HG03457 (cell line): ENCODE results near the gene LETM1.

Experiments
- ATAC-seq: cut with Tn5 transposase; IDR thresholded peaks from one replicate; pipeline ENCODE4 v1.9.1; 2021; ENCODE audit warnings: moderate number of reproducible peaks; ENCODE audit not compliant: unreplicated experiment

Gene LETM1

GRCh38 chr4:1766106-1767060, 89.6 kb downstream of the LETM1 start:
- no peak for ATAC-seq

DNA sequence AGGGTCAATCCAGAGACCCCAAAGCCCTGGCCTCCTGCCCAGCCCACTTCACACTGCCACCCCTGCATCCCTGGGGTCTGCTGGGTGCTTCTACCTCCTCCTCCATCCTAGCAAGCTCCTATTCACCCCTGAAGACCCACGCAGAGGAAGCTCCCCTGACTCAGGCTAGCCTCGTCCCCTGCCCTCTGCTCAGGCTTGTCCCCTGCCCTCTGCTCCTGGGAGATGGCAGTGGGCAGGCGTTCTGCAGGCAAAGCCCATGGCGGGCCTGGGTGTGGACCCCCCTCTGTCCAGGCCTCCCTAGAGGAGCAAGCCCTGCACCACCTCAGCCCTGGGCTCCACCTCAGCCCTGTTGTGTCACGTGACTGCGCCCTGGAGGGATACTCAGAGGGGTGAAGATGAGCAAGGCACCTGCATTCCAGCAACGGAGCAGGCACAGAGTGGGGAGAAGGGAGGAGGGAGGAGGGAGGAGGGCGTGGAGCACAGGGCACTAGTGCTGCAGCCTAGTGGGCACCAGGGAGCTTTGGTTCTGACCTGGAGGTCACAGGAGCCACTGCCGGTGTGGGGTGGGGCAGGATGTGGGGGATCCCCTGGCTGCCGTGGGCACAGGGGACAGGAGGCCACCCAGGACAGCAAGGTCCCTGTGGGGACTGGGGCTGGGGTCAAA, 90.4 kb downstream of the LETM1 start:
- ATAC-seq, result no peak

- ATAC-seq, result no peak
These were observed 91.3 kb downstream of the LETM1 start for GRCh38 chr4:1764670-1765069.

GRCh38 chr4:1763550-1764080, 92.3 kb downstream of the LETM1 start:
- no peak for ATAC-seq

DNA sequence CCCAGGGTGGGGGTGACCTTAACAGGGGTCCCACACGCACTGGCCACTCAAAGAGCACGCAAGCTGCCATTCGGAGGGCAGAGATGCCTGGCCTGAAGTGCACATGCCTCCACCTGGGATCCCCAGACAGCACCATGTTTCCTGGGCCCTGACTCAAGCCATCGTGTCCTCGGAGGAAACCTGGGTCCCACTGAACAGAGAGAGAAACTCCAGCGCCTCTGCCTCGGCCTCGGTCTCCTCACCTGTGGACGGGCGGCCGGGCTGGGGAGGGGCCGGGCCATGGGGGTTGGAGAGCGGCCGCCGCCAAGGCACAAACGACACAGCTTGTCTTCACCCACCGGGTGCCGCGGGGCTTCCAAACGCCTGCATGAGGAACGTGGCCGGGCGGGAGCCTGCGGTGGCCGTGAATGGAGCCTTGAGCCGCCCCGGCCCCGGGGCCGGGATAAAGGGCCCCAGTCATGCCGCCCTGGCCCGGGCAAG, 92.8 kb downstream of the LETM1 start:
- no peak for ATAC-seq

GRCh38 chr4:1762264-1763010, 93.5 kb downstream of the LETM1 start:
- ATAC-seq, result no peak
